HEK293T (cell line): ENCODE data around the gene CORO1C.

Source experiments
- CTCF ChIA-PET: fragments of 350-600 bp; formaldehyde crosslinking; extraction: SDS; loops from one replicate; lab custom pipeline; 2021; ENCODE audit warnings: antibody characterized with exemption, inconsistent platforms; lab: Yijun Ruan, JAX
- POLR2A ChIA-PET: fragments of 350-600 bp; formaldehyde crosslinking; extraction: SDS; loops from one replicate; lab custom pipeline; 2020; ENCODE audit warnings: antibody characterized with exemption, inconsistent platforms; lab: Yijun Ruan, JAX
- DNase-seq: peaks from one replicate; pipeline ENCODE4 v3.0.0; 2012; ENCODE audit warnings: mixed read lengths; ENCODE audit errors: extremely low spot score
- ARNT ChIP-seq: fragments of 450-650 bp; IDR thresholded peaks from 2 replicates; pipeline ENCODE4 v1.6.1; 2017; ENCODE audit warnings: mild to moderate bottlenecking
- BHLHE40 ChIP-seq: fragments of 450-650 bp; IDR thresholded peaks from 2 replicates; pipeline ENCODE4 v1.6.1; 2016; ENCODE audit warnings: mild to moderate bottlenecking, moderate library complexity, borderline replicate concordance
- CTBP1 ChIP-seq: fragments of 450-650 bp; IDR thresholded peaks from 2 replicates; pipeline ENCODE4 v1.6.1; 2016; ENCODE audit warnings: borderline replicate concordance
- ELF4 ChIP-seq: fragments of 450-650 bp; IDR thresholded peaks from 2 replicates; pipeline ENCODE4 v1.6.1; 2017; ENCODE audit warnings: antibody characterized with exemption
- FOXA1 ChIP-seq: fragments of 450-650 bp; IDR thresholded peaks from 2 replicates; pipeline ENCODE4 v1.6.1; 2016; ENCODE audit warnings: mild to moderate bottlenecking
- FOXK2 ChIP-seq: fragments of 450-650 bp; IDR thresholded peaks from 2 replicates; pipeline ENCODE4 v1.6.1; 2016; ENCODE audit warnings: mild to moderate bottlenecking
- FOXM1 ChIP-seq: fragments of 450-650 bp; IDR thresholded peaks from 2 replicates; pipeline ENCODE4 v1.6.1; 2017; ENCODE audit warnings: mild to moderate bottlenecking, borderline replicate concordance
- HDGF ChIP-seq: fragments of 450-650 bp; IDR thresholded peaks from 2 replicates; pipeline ENCODE4 v1.6.1; 2017; ENCODE audit warnings: antibody characterized with exemption, borderline replicate concordance
- L3MBTL2 ChIP-seq: fragments of 450-650 bp; conservative IDR thresholded peaks from 2 replicates; pipeline ENCODE4 v1.6.1; 2016; ENCODE audit warnings: mild to moderate bottlenecking
- LEF1 ChIP-seq: fragments of 450-650 bp; IDR thresholded peaks from 2 replicates; pipeline ENCODE4 v1.6.1; 2017; ENCODE audit warnings: mild to moderate bottlenecking, borderline replicate concordance
- NFRKB ChIP-seq: fragments of 450-650 bp; IDR thresholded peaks from 2 replicates; pipeline ENCODE4 v1.6.1; 2016; ENCODE audit warnings: mild to moderate bottlenecking, moderate library complexity
- SP1 ChIP-seq: fragments of 450-650 bp; IDR thresholded peaks from 2 replicates; pipeline ENCODE4 v1.6.1; 2017
- SUZ12 ChIP-seq: fragments of 450-650 bp; IDR thresholded peaks from 2 replicates; pipeline ENCODE4 v1.6.1; 2016; ENCODE audit warnings: mild to moderate bottlenecking
- TARDBP ChIP-seq: fragments of 450-650 bp; IDR thresholded peaks from 2 replicates; pipeline ENCODE4 v1.6.1; 2016
- ZNF384 ChIP-seq: fragments of 450-650 bp; IDR thresholded peaks from 2 replicates; pipeline ENCODE4 v1.6.1; 2016
- TF ChIP-seq, protein P1 (sequence below): fragments of 450-650 bp; IDR thresholded peaks from 2 replicates; pipeline ENCODE4 v1.6.1; 2016

The CORO1C gene

DNA sequence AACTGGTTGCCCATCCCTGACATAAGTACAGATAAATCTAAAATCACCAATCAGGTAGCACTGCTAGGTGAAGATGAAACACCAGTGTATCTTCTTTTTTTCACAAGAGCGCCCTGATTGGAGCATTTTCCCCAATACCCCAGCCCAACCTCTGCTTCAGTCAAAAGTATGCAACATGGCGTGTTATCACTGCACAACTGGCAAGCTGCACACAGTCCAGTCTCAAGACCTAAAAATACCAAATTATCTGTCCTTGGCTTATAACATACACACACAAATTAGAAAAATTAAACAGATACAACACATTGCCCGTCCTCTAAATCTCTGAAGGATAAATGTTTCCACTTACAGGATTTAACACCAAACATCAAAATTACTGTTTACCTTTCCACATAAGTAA lies 77.4 kb downstream of the CORO1C start:
- ChIA-PET POLR2A (no interaction called here), CTCF (interaction anchor here (1.2 kb wide), 1 partner anchor 11 kb away, joined by 5 read pairs; no protein-coding TSS in a partner anchor)
- DNase-seq: no peak
- TF ChIP-seq ZNF384 (no peak), FOXA1 (no peak), BHLHE40 (no peak), FOXM1 (no peak), FOXK2 (no peak), TARDBP (no peak), SP1 (no peak), NFRKB (no peak), CTBP1 (no peak), SUZ12 (no peak), ARNT (no peak), ELF4 (no peak), L3MBTL2 (no peak), LEF1 (no peak), HDGF (no peak)
- TF ChIP-seq, protein P1, sequence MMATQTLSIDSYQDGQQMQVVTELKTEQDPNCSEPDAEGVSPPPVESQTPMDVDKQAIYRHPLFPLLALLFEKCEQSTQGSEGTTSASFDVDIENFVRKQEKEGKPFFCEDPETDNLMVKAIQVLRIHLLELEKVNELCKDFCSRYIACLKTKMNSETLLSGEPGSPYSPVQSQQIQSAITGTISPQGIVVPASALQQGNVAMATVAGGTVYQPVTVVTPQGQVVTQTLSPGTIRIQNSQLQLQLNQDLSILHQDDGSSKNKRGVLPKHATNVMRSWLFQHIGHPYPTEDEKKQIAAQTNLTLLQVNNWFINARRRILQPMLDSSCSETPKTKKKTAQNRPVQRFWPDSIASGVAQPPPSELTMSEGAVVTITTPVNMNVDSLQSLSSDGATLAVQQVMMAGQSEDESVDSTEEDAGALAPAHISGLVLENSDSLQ: no peak

DNA sequence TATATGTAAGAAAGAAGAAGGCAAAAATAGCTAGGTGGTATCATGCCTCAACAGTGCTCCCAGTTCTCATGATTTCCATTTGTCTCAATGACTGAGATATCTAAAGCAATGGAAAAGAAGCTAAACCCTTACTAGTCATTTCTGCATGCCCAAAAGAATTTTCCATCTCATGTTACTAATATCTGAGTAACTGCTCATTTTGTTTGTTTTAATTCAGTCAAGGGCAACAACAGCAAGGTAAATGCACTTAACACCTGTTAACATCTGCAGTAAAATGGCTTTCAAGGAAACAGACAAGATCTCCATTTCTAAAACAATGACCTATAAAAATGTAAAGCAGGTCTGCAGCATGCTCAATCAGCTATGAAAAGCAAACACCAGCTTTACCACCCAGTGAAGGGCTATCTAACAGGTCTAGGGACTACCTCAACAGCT lies 78.2 kb downstream of the CORO1C start:
- ChIA-PET CTCF (interaction anchor here (0.7 to 1.2 kb wide), 2 partner anchors 10 to 12 kb away, joined by 3 to 5 read pairs; no protein-coding TSS in a partner anchor), POLR2A (no interaction called here)
- no peak for TF ChIP-seq HDGF
- TF ChIP-seq TARDBP: no peak
- no peak for TF ChIP-seq L3MBTL2
- DNase-seq: no peak

DNA sequence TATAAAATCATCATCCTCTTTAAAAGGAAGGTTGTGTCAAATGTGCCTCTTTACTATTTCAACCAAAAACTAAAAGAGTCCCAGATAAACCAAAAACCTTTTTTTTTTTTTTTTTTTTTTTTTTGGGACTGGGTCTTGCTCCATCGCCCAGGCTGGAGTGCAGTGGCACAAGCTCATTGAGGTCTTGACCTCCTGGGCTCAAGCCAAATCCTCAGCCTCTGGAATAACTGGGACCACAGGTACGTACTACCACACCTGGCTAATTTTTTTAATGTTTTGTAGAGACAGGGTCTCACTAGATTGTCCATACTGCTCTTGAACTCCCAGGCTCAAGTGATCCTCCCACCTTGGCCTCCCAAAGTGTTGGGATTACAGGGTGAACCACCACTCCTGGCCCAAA lies 81.2 kb downstream of the CORO1C start:
- ChIA-PET CTCF (interaction anchor here (0.6 kb wide), 1 partner anchor 67 kb away, joined by 4 read pairs; no protein-coding TSS in a partner anchor), POLR2A (no interaction called here)
- DNase-seq: no peak
- TF ChIP-seq LEF1 (no peak), TARDBP (no peak), BHLHE40 (no peak), SUZ12 (no peak)

DNA sequence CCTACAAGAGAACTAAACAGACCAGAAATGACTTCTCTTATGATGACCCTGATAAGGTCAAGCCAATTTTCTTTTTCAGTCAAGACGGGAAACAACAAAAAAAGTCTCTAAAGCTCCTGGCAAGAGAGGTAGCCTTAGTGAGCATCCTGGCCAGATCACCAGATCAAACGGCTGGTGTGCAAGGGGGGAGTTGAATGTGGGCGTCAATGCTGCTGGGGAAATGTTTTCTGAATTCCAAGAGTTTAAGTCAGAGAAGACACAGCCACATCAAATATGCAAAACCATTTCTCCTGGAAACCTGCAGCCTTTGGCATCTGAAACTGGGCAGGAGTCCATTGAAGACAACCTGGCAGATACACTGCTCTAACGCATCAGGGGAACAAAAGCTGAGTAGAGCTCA lies 81.6 kb downstream of the CORO1C start:
- TF ChIP-seq SUZ12: no peak
- CTCF ChIA-PET: interaction anchor here (0.6 kb wide), 1 partner anchor 67 kb away, joined by 4 read pairs; no protein-coding TSS in a partner anchor
- POLR2A ChIA-PET: no interaction called here
- no peak for DNase-seq

DNA sequence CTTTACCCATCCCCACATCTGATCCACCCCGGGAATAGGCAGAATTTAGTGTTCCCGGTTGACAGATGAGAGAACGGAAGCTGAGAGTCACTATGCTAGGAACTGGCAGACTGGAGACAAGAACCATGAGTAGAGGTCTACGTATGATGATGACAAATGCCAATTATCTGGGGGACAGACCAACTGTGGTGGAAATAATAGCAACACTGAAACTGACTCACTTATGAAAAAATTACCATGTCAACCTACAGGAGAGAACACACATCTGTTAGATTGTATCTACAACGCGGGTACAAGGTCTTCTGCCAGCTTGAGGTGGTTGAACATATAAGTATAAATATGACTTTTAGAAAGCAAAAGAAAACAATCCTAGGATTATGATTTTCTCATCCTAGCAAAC lies 82.2 kb downstream of the CORO1C start:
- TF ChIP-seq HDGF: no peak
- TF ChIP-seq, protein P1: no peak
- TF ChIP-seq FOXA1: no peak
- TF ChIP-seq FOXK2: no peak
- TF ChIP-seq TARDBP: no peak
- no peak for TF ChIP-seq LEF1
- CTCF ChIA-PET: no interaction called here
- DNase-seq: no peak
- POLR2A ChIA-PET: no interaction called here

DNA sequence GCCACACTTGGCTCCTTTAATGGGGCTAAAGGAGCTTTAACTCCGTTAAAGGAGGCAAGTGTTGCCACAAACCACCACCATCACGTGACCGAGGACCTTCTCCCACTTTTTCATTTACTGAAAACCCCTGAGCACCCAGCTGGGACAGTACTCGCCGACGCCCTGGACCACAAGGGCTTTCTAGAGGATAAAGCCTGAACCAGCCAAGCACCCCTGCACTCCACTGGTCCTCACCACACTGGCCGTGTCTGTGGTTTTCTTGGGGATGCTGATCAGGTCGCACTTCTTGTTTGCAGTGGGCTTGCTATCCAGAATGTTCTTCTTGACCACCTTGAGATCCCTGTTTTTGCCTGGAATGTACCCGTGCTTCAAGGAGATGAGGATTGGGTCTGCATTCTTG lies 82.9 kb downstream of the CORO1C start:
- ChIA-PET CTCF (no interaction called here), POLR2A (no interaction called here)
- TF ChIP-seq CTBP1 (no peak), FOXA1 (no peak), LEF1 (no peak), FOXK2 (no peak), SUZ12 (no peak), NFRKB (no peak), FOXM1 (no peak), ZNF384 (no peak), ARNT (no peak), ELF4 (no peak), TARDBP (no peak)
- TF ChIP-seq, protein P1: no peak
- DNase-seq: no peak

DNA sequence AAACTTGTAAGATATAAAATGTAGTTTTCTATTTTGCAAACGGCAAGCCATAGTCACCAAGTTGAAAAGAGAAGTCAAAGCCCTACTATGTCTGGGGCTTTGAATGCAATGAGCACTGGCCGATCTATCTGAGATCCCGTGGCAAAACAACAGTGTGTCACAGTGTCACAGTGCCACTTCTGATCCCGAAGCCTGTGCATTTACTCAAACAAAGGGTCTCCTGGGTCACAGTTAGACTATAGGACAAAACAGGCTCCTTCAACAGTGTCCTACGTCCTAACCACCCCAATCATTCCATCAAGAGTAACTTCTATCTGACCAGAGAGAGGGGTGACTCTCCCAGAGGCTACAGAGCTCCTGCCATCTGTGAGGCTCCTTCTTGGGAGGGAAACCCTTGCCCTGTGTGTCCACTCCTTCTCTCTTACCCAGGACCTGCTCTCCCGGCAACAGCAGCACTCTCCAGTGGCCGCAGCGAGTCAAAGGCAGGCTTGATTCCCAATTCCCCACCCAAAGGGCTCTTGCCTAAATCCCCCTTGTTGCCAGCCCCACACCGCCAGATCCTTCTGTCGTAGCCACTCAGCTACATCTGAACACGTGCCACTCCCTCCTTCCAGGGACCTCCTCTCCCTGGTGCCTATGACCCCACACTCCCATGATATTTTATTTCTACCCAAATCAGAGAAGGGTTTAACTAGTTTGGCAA lies 83.6 kb downstream of the CORO1C start:
- no peak for DNase-seq
- CTCF ChIA-PET: no interaction called here
- POLR2A ChIA-PET: no interaction called here
- TF ChIP-seq L3MBTL2 (no peak), FOXA1 (no peak), TARDBP (no peak), ELF4 (no peak)
- TF ChIP-seq, protein P1: no peak
